ENCODE results near the gene DUSP23.

Gene DUSP23

DNA sequence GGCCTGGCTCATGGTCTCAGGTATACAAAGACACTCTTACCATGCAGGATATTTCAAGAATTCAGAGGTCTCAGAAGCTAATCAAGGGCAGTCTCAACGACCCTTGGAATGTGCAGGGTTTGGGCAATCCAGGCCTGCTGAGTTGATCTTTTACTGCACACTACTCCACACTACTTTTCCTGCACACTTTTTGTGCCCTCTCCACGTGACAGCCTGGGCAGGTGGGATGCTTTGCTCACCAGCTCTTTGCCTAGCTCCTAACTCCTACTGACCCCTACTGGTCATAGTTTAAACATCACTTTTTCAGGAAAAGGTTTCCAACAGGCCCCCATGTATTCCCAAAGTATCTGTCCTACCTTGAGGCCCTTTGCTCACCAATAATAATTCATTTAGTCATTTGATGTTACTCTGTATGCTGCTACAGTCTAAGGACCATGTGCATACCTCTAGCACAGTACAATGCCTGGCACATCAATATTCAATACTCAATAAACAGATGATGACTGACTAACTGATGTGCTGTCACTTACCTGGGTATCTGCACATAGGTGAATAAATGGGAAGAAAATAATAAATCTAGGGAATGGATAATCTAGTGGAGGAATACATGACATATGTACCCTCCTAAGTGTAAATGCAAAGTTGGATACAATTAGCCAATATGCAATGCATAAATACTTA lies 9.6 kb downstream of the DUSP23 start:
- Histone ChIP-seq H3K36me3 (ENCODE audit: insufficient read depth, low read length) (no peaks in the 10 kb centered on the region), H3K4me3 (ENCODE audit: low read length) (no peak overlapping the region), H3K9me3 (replicated peaks; ENCODE audit: low read length) (no peaks in the 10 kb centered on the region), H3K4me1 (ENCODE audit: control insufficient read depth, insufficient read depth, low read length) (peaks cover 6% of the 10 kb centered on the region), H3K4me2 (ENCODE audit: low read length) (no peak overlapping the region), H3K9ac (ENCODE audit: low read depth, low read length) (no peak overlapping the region), H3K27me3 (ENCODE audit: control insufficient read depth, insufficient read depth, low read length) (peaks cover 10% of the 10 kb centered on the region)

DNA sequence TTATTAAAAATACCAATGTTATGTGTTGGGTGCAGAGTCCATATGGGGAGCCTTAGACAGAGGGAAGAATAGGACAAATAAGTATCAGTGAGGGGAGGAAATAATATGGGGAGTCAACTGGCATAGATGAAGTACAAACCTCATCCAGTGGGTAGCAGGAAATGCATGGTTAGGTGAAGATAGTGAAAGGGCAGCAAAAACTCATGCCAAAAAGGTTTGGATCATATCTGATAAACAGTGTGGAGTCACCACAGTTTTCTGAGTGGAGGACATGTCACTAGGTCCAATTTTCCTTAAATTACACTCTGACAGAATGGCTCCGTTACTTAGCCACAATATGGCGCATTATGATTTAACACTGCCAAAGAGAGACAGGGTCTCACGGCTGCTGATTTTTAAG lies 10.3 kb downstream of the DUSP23 start:
- H3K4me1 ChIP-seq (ENCODE audit: control insufficient read depth, insufficient read depth, low read length): peaks cover 6% of the 10 kb centered on the region
- peaks cover 17% of the 10 kb centered on the region for H3K27me3 ChIP-seq (ENCODE audit: control insufficient read depth, insufficient read depth, low read length)
- H3K9me3 ChIP-seq (replicated peaks; ENCODE audit: low read length): no peaks in the 10 kb centered on the region
- no peak overlapping the region for H3K4me2 ChIP-seq (ENCODE audit: low read length)
- no peak overlapping the region for H3K9ac ChIP-seq (ENCODE audit: low read depth, low read length)
- no peak overlapping the region for H3K4me3 ChIP-seq (ENCODE audit: low read length)
- no peaks in the 10 kb centered on the region for H3K36me3 ChIP-seq (ENCODE audit: insufficient read depth, low read length)

DNA sequence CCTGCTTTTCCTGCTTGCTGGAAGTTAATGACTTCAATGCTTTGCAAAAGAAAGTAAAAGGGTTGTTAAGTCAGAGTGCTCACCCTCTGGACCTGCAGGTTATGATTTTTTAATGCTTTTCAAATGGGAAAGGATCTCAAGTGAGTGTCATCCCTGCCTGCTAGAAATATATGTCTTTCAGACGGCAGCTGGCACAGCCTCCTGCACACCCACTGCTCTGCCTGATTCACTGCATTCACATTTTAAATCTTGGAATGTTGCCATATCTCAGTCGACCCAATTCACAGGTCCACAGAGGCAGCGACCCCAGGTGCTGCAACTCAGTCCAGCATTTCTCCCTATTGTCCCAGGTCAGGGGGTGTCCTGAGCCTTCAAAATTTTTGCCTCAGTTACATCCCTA lies 10.7 kb downstream of the DUSP23 start:
- Histone ChIP-seq H3K9me3 (replicated peaks; ENCODE audit: low read length) (no peaks in the 10 kb centered on the region), H3K9ac (ENCODE audit: low read depth, low read length) (no peak overlapping the region), H3K4me3 (ENCODE audit: low read length) (no peak overlapping the region), H3K4me2 (ENCODE audit: low read length) (no peak overlapping the region), H3K4me1 (ENCODE audit: control insufficient read depth, insufficient read depth, low read length) (peaks cover 3% of the 10 kb centered on the region), H3K36me3 (ENCODE audit: insufficient read depth, low read length) (no peaks in the 10 kb centered on the region), H3K27me3 (ENCODE audit: control insufficient read depth, insufficient read depth, low read length) (peaks cover 17% of the 10 kb centered on the region)

DNA sequence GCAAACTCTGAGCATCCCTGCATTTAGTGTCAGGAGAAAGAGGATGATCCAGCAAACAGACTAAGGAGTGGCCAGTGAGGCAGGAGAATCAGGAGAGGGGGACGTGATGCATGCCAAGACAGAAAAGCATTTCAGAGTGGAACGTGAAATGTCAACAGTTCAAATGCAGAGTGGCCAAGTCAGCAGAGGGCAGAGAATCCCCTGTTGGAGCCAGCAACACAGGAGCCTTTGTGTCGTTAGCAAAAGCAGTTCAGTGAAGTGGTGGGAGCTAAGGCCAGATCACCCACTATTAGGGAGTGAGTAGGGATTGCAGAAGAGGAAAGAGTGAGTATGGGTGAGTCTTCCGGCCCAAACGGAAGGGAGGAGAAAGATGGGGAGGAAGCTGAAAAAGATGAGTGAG lies 14.8 kb downstream of the DUSP23 start:
- Histone ChIP-seq H3K9me3 (replicated peaks; ENCODE audit: low read length) (no peaks in the 10 kb centered on the region), H3K4me3 (ENCODE audit: low read length) (no peak overlapping the region), H3K9ac (ENCODE audit: low read depth, low read length) (no peak overlapping the region), H3K4me2 (ENCODE audit: low read length) (no peak overlapping the region), H3K36me3 (ENCODE audit: insufficient read depth, low read length) (no peaks in the 10 kb centered on the region), H3K4me1 (ENCODE audit: control insufficient read depth, insufficient read depth, low read length) (peaks cover 2% of the 10 kb centered on the region), H3K27me3 (ENCODE audit: control insufficient read depth, insufficient read depth, low read length) (peaks cover 17% of the 10 kb centered on the region)

DNA sequence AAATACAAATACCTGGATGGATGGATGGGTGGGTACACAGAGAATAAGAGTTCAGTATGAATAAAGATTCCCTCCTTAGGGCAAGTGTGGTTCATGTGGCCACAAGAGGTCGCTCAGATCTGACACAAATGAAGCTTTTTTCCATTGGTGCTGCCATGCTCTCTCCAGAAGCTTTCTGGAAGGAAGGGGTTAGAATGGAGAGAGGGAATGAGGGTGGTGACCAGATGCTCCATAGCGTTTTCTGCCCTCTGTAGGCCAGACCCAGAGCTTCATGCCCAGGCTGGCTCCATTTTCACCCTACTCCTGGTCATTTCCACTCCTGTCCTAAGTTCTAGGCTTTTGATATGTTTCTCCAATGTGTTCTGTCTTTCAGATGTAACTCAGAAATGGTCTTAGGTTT lies 18.1 kb downstream of the DUSP23 start:
- Histone ChIP-seq H3K4me2 (ENCODE audit: low read length) (no peak overlapping the region), H3K4me3 (ENCODE audit: low read length) (no peak overlapping the region), H3K9ac (ENCODE audit: low read depth, low read length) (no peak overlapping the region), H3K36me3 (ENCODE audit: insufficient read depth, low read length) (no peaks in the 10 kb centered on the region), H3K4me1 (ENCODE audit: control insufficient read depth, insufficient read depth, low read length) (peaks cover 2% of the 10 kb centered on the region), H3K27me3 (ENCODE audit: control insufficient read depth, insufficient read depth, low read length) (peaks cover 14% of the 10 kb centered on the region), H3K9me3 (replicated peaks; ENCODE audit: low read length) (no peaks in the 10 kb centered on the region)

DNA sequence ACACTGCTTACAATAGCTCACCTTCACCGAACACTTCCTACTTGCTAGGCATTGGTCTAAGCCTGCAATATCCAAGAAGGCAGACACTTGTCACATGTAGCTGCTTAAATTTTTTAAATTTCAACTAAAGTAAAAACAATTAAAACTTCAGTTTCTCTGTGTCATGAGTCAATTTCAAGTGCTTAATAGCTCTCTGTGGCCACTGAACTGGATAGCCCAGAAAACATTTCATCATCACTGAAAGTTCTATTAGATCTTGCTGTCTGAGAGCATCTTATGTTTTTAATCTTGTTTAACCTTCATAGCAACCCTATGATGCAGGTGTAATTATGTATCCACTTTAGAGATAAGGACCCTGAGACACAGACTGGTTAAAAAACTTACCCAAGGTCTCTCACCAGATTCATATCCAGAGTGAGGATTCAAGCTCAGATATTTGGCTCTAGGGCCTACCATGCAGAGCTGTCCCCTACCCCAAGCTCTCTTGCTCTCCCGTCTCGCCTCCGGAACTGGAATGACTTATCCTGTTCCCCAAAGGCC lies 18.8 kb downstream of the DUSP23 start:
- H3K9ac ChIP-seq (ENCODE audit: low read depth, low read length): no peak overlapping the region
- H3K4me2 ChIP-seq (ENCODE audit: low read length): no peak overlapping the region
- H3K4me1 ChIP-seq (ENCODE audit: control insufficient read depth, insufficient read depth, low read length): peaks cover 2% of the 10 kb centered on the region
- H3K27me3 ChIP-seq (ENCODE audit: control insufficient read depth, insufficient read depth, low read length): peaks cover 14% of the 10 kb centered on the region
- no peaks in the 10 kb centered on the region for H3K9me3 ChIP-seq (replicated peaks; ENCODE audit: low read length)
- H3K36me3 ChIP-seq (ENCODE audit: insufficient read depth, low read length): no peaks in the 10 kb centered on the region
- H3K4me3 ChIP-seq (ENCODE audit: low read length): no peak overlapping the region

DNA sequence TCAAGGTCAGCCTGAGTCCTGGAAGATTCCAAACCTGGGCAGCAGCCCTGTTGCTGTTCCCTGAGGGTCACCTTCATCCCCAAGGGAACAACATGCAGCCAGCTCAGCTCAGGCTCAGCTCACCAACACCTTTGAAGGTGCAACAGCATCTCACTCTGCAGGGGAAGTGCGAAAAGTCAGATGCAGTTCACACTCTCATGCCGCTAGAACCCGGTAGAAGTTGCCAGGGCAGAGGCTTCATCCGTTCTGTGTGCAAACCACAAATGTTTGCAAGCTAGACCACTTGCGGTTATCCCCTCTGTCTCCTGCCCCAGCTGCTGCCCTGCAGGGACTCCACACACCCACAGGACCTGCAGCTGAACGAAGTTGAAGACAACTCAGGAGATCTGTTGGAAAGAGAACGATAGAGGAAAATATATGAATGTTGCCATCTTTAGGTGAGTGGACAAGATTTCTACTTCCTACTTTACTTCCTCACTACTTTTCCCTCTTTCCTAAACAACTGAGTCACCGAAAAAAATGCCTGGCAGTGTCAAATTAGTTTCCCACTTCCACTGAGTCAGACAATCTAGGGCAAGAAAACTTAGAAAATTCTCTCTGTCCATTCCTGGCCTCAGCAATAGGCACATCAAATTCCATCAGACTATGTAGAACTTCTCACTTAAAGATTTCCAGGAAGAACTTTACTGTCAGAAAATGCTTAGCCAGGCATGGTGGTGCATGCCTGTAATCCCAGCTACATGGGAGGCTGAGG lies 19.6 kb downstream of the DUSP23 start:
- peaks cover 2% of the 10 kb centered on the region for H3K4me1 ChIP-seq (ENCODE audit: control insufficient read depth, insufficient read depth, low read length)
- H3K4me3 ChIP-seq (ENCODE audit: low read length): no peak overlapping the region
- no peaks in the 10 kb centered on the region for H3K36me3 ChIP-seq (ENCODE audit: insufficient read depth, low read length)
- peaks cover 7% of the 10 kb centered on the region for H3K27me3 ChIP-seq (ENCODE audit: control insufficient read depth, insufficient read depth, low read length)
- no peaks in the 10 kb centered on the region for H3K9me3 ChIP-seq (replicated peaks; ENCODE audit: low read length)
- no peak overlapping the region for H3K9ac ChIP-seq (ENCODE audit: low read depth, low read length)
- H3K4me2 ChIP-seq (ENCODE audit: low read length): no peak overlapping the region

DNA sequence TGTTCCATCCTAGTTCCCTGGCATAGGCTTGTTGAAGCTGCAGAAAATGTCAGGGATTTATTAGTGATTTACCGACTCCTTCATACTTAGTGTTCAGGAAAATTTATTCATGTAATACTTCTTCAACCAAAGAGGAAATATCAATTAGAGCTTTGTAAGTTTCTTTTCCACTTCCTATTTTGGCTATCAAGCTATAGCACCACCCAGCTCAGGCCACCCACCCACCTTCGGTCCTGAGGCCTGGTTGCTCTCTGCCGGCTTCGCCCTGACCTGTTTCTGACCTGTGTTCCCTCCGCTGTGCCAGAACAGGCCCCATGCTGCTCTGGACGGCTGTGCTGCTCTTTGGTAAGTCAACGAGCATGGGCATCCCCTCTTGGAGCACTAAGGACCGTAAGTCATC lies 21.3 kb downstream of the DUSP23 start, which contains the start of gene FCRL6:
TSS of gene FCRL6 (plus strand) at position 250 of the 400 bp plus-strand sequence. CDS start at position 315, 65 bp downstream.
- no peak within 1 kb of the TSS for H3K4me3 ChIP-seq (ENCODE audit: low read length)

DNA sequence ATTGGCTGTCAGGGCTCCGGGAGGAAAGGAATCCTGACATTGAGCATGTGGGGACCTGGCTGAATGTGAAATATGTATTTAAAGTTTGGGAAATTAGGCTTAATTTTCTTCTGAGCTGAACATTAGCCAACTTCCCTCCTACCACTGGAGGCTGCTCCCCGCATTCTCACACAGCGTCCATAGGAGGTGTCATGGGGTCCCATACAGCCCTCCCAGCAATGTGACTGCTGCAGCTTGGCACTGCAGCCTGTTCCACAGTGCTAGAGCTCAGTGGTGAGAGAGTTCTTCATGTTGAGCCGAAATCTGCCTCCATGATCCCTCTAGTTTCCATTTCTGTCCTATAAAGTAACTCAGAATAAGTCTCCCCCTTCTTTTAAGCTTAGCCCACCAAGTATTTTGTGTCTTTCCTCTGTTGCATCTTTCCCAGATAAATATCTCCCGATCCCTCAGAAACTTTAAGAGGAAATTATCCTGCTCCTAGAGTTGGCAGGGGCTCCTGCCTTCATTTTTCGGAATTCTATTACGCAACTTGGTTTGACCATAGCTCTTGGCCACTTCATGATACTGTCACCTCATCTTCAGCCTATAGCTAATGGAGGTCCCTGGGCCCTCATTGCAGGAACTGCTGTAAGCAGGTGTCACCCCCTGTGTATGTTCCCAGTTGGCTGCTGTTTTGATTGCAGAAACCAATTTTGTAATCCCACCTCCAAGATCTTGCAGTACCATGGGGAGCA lies 23.4 kb downstream of the DUSP23 start:
- Histone ChIP-seq H3K36me3 (ENCODE audit: insufficient read depth, low read length) (no peaks in the 10 kb centered on the region), H3K4me2 (ENCODE audit: low read length) (no peak overlapping the region), H3K4me1 (ENCODE audit: control insufficient read depth, insufficient read depth, low read length) (peaks cover under 1% of the 10 kb centered on the region)

More for the DNA sequence above, 21.3 kb downstream of the DUSP23 start, which contains the start of gene FCRL6:
- Histone ChIP-seq H3K36me3 (ENCODE audit: insufficient read depth, low read length) (no peaks in the 10 kb centered on the region), H3K9ac (ENCODE audit: low read depth, low read length) (no peak within 1 kb of the TSS), H3K9me3 (replicated peaks; ENCODE audit: low read length) (no peaks in the 10 kb centered on the region), H3K4me2 (ENCODE audit: low read length) (no peak within 1 kb of the TSS), H3K27me3 (ENCODE audit: control insufficient read depth, insufficient read depth, low read length) (no peaks in the 10 kb centered on the region), H3K4me1 (ENCODE audit: control insufficient read depth, insufficient read depth, low read length) (peaks cover 2% of the 10 kb centered on the region)

DNA sequence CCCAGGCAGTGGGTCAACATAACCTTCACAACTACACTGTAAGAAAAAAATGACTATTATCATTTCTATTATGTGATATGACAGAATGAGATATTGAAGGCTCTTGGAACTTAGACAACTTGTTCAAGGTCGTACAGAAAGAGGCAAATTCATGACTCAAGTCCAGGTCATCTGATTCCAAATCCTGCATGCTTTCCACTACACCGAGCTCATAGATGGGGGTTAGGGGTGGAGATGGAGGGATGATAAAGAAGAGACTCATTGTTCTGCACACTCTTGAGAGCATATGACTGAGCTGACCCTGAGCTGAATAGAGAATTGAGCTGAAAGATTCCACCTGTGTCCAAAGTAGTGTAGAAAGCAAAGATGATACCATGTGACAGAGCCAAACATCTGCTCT lies 24.2 kb downstream of the DUSP23 start:
- H3K36me3 ChIP-seq (ENCODE audit: insufficient read depth, low read length): no peaks in the 10 kb centered on the region
- H3K4me2 ChIP-seq (ENCODE audit: low read length): no peak overlapping the region
- H3K4me3 ChIP-seq (ENCODE audit: low read length): no peak overlapping the region
- no peaks in the 10 kb centered on the region for H3K9me3 ChIP-seq (replicated peaks; ENCODE audit: low read length)
- H3K9ac ChIP-seq (ENCODE audit: low read depth, low read length): no peak overlapping the region
- no peaks in the 10 kb centered on the region for H3K4me1 ChIP-seq (ENCODE audit: control insufficient read depth, insufficient read depth, low read length)
- peaks cover 3% of the 10 kb centered on the region for H3K27me3 ChIP-seq (ENCODE audit: control insufficient read depth, insufficient read depth, low read length)

More for the DNA sequence above, 23.4 kb downstream of the DUSP23 start:
- H3K9me3 ChIP-seq (replicated peaks; ENCODE audit: low read length): no peaks in the 10 kb centered on the region
- H3K4me3 ChIP-seq (ENCODE audit: low read length): no peak overlapping the region
- no peaks in the 10 kb centered on the region for H3K27me3 ChIP-seq (ENCODE audit: control insufficient read depth, insufficient read depth, low read length)
- H3K9ac ChIP-seq (ENCODE audit: low read depth, low read length): no peak overlapping the region

DNA sequence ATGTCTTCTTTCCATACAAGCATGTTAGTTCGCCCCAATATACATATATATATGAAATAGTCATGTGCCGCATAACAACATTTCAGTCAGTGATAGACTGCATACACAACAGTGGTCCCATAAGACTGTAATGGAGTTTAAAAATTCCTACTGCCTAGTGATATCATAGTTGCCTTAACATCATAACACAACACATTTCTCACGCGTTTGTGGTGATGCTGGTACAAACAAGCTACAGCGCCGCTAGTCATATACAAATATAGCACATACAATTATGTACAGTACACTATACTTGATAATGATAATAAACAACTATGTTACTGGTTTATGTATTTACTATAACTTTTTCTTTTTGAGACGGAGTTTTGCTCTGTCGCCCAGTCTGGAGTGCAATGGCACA lies 35.2 kb downstream of the DUSP23 start:
- no peak overlapping the region for H3K9ac ChIP-seq (ENCODE audit: low read depth, low read length)
- no peak overlapping the region for H3K4me2 ChIP-seq (ENCODE audit: low read length)
- no peaks in the 10 kb centered on the region for H3K4me1 ChIP-seq (ENCODE audit: control insufficient read depth, insufficient read depth, low read length)
- H3K36me3 ChIP-seq (ENCODE audit: insufficient read depth, low read length): no peaks in the 10 kb centered on the region
- peaks cover 40% of the 10 kb centered on the region for H3K27me3 ChIP-seq (ENCODE audit: control insufficient read depth, insufficient read depth, low read length)
- no peak overlapping the region for H3K4me3 ChIP-seq (ENCODE audit: low read length)
- H3K9me3 ChIP-seq (replicated peaks; ENCODE audit: low read length): no peaks in the 10 kb centered on the region

All from skeletal muscle satellite cell (primary cell).